HG03378 (cell line): ENCODE results near the gene PKDCC.

Experiments
- ATAC-seq: cut with Tn5 transposase; IDR thresholded peaks from one replicate; pipeline ENCODE4 v1.9.1; 2021; ENCODE audit warnings: mild to moderate bottlenecking, moderate library complexity; ENCODE audit not compliant: unreplicated experiment

The PKDCC gene

GRCh38 chr2:42047488-42048298, at the start of gene PKDCC:
TSS of gene PKDCC (plus strand) at chr2:42048021. CDS start at chr2:42048200, 179 bp downstream.
- ATAC-seq, result no peak

GRCh38 chr2:41998186-41999127, 49.4 kb upstream of the PKDCC start:
- ATAC-seq, result no peak

- no peak for ATAC-seq
Measured at GRCh38 chr2:41999128-41999480, 48.7 kb upstream of the PKDCC start.

- ATAC-seq, result no peak
Measured at GRCh38 chr2:41999592-42000281, 48.1 kb upstream of the PKDCC start.

GRCh38 chr2:42001711-42002201, 46.1 kb upstream of the PKDCC start:
- no peak for ATAC-seq

GRCh38 chr2:42007551-42007950, 40.3 kb upstream of the PKDCC start:
- ATAC-seq, result no peak

GRCh38 chr2:42008241-42008921, 39.4 kb upstream of the PKDCC start:
- ATAC-seq, result no peak

- ATAC-seq, result peak; percentile 60
Measured at GRCh38 chr2:42009657-42010580, 37.9 kb upstream of the PKDCC start.

GRCh38 chr2:42010743-42011298, 37.0 kb upstream of the PKDCC start:
- no peak for ATAC-seq

GRCh38 chr2:42012137-42012536, 35.7 kb upstream of the PKDCC start:
- no peak for ATAC-seq

- ATAC-seq, result no peak
Measured at GRCh38 chr2:42012651-42013050, 35.2 kb upstream of the PKDCC start.

- ATAC-seq, result no peak
Measured at GRCh38 chr2:42013409-42013808, 34.4 kb upstream of the PKDCC start.

- ATAC-seq, result no peak
Measured at GRCh38 chr2:42021464-42021863, 26.4 kb upstream of the PKDCC start.

- ATAC-seq, result no peak
Measured at GRCh38 chr2:42025151-42025582, 22.7 kb upstream of the PKDCC start.

GRCh38 chr2:42026272-42026671, 21.5 kb upstream of the PKDCC start:
- no peak for ATAC-seq

- peak; percentile 91 for ATAC-seq
Measured at GRCh38 chr2:42028571-42029148, 19.2 kb upstream of the PKDCC start.

GRCh38 chr2:42029171-42029570, 18.6 kb upstream of the PKDCC start:
- ATAC-seq, result peak; percentile 18

GRCh38 chr2:42029639-42030199, 18.1 kb upstream of the PKDCC start:
- ATAC-seq, result peak; percentile 33
